IMR-90 (cell line): ENCODE results near the gene SIK3.

Experiments
- BHLHE40 ChIP-seq: fragments of 150-350 bp; IDR thresholded peaks from 2 replicates; pipeline ENCODE4 v1.6.1; 2016; ENCODE audit warnings: mild to moderate bottlenecking, low read depth, low read length
- CEBPB ChIP-seq: IDR thresholded peaks from 2 replicates; pipeline ENCODE4 v1.6.1; 2012; ENCODE audit warnings: low read depth, low read length, improper control_type of control experiment
- FOS ChIP-seq: fragments of 150-350 bp; IDR thresholded peaks from 2 replicates; pipeline ENCODE4 v1.6.1; 2016; ENCODE audit warnings: low read depth, low read length
- MAFK ChIP-seq: IDR thresholded peaks from 2 replicates; pipeline ENCODE4 v1.6.1; 2012; ENCODE audit warnings: low read depth, low read length, improper control_type of control experiment
- MAZ ChIP-seq: IDR thresholded peaks from 2 replicates; pipeline ENCODE4 v1.6.1; 2012; ENCODE audit warnings: low read depth, mild to moderate bottlenecking, low read length, improper control_type of control experiment, moderate library complexity, borderline replicate concordance
- NFE2L2 ChIP-seq: fragments of 150-350 bp; IDR thresholded peaks from 2 replicates; pipeline ENCODE4 v1.6.1; 2016; ENCODE audit warnings: low read depth, mild to moderate bottlenecking, low read length
- POLR2A ChIP-seq: IDR thresholded peaks from 2 replicates; pipeline ENCODE4 v1.6.1; 2012; ENCODE audit warnings: mild to moderate bottlenecking, low read depth, low read length
- RAD21 ChIP-seq: IDR thresholded peaks from 2 replicates; pipeline ENCODE4 v1.6.1; 2012; ENCODE audit warnings: low read length, improper control_type of control experiment
- RCOR1 ChIP-seq: IDR thresholded peaks from 2 replicates; pipeline ENCODE4 v1.6.1; 2012; ENCODE audit warnings: mild to moderate bottlenecking, low read length, improper control_type of control experiment; ENCODE audit not compliant: insufficient replicate concordance
- SMC3 ChIP-seq: fragments of 150-350 bp; IDR thresholded peaks from 2 replicates; pipeline ENCODE4 v1.6.1; 2016; ENCODE audit warnings: low read depth, mild to moderate bottlenecking, antibody characterized with exemption, low read length, moderate library complexity
- TF ChIP-seq, protein P1 (sequence below): conservative IDR thresholded peaks from 2 replicates; pipeline ENCODE4 v1.5.1; 2012; ENCODE audit warnings: mild to moderate bottlenecking, low read depth, low read length, improper control_type of control experiment
- TF ChIP-seq, protein P2 (sequence below): fragments of 150-350 bp; IDR thresholded peaks from 2 replicates; pipeline ENCODE4 v1.6.1; 2017; ENCODE audit warnings: mild to moderate bottlenecking, antibody characterized with exemption, low read length, low read depth
- TF ChIP-seq, protein P3 (sequence below): fragments of 150-350 bp; IDR thresholded peaks from 2 replicates; pipeline ENCODE4 v1.6.1; 2016; ENCODE audit warnings: low read depth, mild to moderate bottlenecking, low read length, moderate library complexity, borderline replicate concordance

DNA sequence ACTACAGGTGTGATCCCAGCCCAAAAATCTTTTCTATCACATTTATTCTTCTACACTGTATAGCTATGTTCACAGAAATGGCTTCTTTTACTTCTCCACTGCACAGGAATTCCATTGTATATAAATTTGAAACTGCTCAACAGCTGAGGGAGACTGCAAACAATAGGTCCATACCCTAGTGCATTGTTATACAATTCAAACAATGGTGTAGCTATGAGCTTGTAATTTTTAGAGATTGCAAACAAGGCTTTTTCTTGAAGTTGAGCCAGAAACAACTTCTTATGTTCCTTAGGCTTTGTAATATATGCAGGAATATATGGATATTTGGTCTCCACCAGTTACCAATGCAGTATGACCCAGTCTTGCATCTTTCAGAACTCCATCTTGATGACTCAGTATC is 19.5 kb upstream of the SIK3 start:
- TF ChIP-seq, protein P1, sequence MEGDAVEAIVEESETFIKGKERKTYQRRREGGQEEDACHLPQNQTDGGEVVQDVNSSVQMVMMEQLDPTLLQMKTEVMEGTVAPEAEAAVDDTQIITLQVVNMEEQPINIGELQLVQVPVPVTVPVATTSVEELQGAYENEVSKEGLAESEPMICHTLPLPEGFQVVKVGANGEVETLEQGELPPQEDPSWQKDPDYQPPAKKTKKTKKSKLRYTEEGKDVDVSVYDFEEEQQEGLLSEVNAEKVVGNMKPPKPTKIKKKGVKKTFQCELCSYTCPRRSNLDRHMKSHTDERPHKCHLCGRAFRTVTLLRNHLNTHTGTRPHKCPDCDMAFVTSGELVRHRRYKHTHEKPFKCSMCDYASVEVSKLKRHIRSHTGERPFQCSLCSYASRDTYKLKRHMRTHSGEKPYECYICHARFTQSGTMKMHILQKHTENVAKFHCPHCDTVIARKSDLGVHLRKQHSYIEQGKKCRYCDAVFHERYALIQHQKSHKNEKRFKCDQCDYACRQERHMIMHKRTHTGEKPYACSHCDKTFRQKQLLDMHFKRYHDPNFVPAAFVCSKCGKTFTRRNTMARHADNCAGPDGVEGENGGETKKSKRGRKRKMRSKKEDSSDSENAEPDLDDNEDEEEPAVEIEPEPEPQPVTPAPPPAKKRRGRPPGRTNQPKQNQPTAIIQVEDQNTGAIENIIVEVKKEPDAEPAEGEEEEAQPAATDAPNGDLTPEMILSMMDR: no peak
- TF ChIP-seq BHLHE40: no peak
- TF ChIP-seq SMC3: no peak
- no peak for TF ChIP-seq POLR2A
- TF ChIP-seq RCOR1: no peak
- TF ChIP-seq CEBPB: no peak
- no peak for TF ChIP-seq MAFK
- TF ChIP-seq MAZ: no peak
- TF ChIP-seq, protein P2, sequence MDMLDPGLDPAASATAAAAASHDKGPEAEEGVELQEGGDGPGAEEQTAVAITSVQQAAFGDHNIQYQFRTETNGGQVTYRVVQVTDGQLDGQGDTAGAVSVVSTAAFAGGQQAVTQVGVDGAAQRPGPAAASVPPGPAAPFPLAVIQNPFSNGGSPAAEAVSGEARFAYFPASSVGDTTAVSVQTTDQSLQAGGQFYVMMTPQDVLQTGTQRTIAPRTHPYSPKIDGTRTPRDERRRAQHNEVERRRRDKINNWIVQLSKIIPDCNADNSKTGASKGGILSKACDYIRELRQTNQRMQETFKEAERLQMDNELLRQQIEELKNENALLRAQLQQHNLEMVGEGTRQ: no peak
- TF ChIP-seq, protein P3, sequence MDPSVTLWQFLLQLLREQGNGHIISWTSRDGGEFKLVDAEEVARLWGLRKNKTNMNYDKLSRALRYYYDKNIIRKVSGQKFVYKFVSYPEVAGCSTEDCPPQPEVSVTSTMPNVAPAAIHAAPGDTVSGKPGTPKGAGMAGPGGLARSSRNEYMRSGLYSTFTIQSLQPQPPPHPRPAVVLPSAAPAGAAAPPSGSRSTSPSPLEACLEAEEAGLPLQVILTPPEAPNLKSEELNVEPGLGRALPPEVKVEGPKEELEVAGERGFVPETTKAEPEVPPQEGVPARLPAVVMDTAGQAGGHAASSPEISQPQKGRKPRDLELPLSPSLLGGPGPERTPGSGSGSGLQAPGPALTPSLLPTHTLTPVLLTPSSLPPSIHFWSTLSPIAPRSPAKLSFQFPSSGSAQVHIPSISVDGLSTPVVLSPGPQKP: no peak
- TF ChIP-seq FOS: no peak
- no peak for TF ChIP-seq RAD21
- no peak for TF ChIP-seq NFE2L2
